Panc1 (cell line): Measurements from ENCODE around the gene CHI3L1.

Experiments
- CTCF ChIP-seq: fragments of 450-650 bp; IDR thresholded peaks from 2 replicates; pipeline ENCODE4 v1.5.1; 2017; ENCODE audit warnings: mild to moderate bottlenecking
- POLR2AphosphoS5 ChIP-seq: IDR thresholded peaks from 2 replicates; pipeline ENCODE4 v1.6.1; 2012; ENCODE audit warnings: mild to moderate bottlenecking, low read depth, low read length, moderate library complexity
- REST ChIP-seq, 2 experiments: IDR thresholded peaks; 2 replicates each; pipeline ENCODE4 v1.6.1; 2011 to 2012; ENCODE audit warnings: low read depth in 2 of 2, control low read depth in 1 of 2, low read length in 1 of 2, mild to moderate bottlenecking in 1 of 2, moderate library complexity in 1 of 2; ENCODE audit not compliant: insufficient read depth in 1 of 2

GRCh38 chr1:203199002-203199401 lies 12.5 kb upstream of the CHI3L1 start:
- no peak for TF ChIP-seq CTCF
- no peak for TF ChIP-seq POLR2AphosphoS5
- no peak for TF ChIP-seq REST (IDR thresholded peaks at IDR 0.05; ENCODE audit: insufficient read depth in 1 of 2, low read depth in 2 of 2, low read length in 1 of 2)
